Left colon (tissue), 2 donors: Measurements from ENCODE around the gene FOXF2. TPM values are rescaled to one million over a fixed set of nuclear protein-coding genes. Genes with fewer than 3 reads are reported as not detected.
"Not testable (repeated sequence)": the region's sequence is repeated elsewhere in the genome, so short reads cannot be mapped to it uniquely, and the experiment has no call there.

Experiments
- ATAC-seq: fragments of 200-7000 bp; cut with Tn5 transposase; one replicate; pipeline ENCODE4 v1.9.1; 2020; ENCODE audit warnings: mild to moderate bottlenecking, moderate library complexity
- DNase-seq, 2 donors: peaks; one replicate each; pipeline ENCODE4 v3.0.0-alpha.2; 2020
- intact Hi-C, 2 donors: fragments of 100-400 bp; cut with DNase I in 1 of 2; cut with micrococcal nuclease in 1 of 2; formaldehyde crosslinking; loops; one replicate each; pipeline versions ENCODE4 v1.11.2 to v1.14.0; 2022; cut with DNase I, micrococcal nuclease
- long read RNA-seq: library from polyadenylated mRNA; unstranded; transcript quantifications from one replicate; pipeline ENCODE4 v2.0.0, GENCODE V29; 2021
- total RNA-seq, 2 donors: library from RNA; stranded (reverse); fragmentation: NEBNext Ultra II Directional; extraction: Animal tissue kit (Norgen Biotek cat#: 25700); gene quantifications; one replicate each; pipeline ENCODE4 v1.2.1, GENCODE V29; 2021
- donor health status: DM: no; HTN: no; CAD: no.
- donor health status: DM: yes; HTN: yes; CAD: no.

Gene FOXF2
- total RNA-seq = 10 to 100 TPM in 1 of 2 donors, 1 to 10 TPM in 1; 3.0 to 15.2 TPM
- long read RNA-seq, transcript FOXF2-202 (2 exons, 2,451 nt) = major isoform, 19 of 19 reads
- long read RNA-seq, partial matches to known transcripts = 0 of 19 reads
- long read RNA-seq, other reads (novel, unspliced or antisense) = 0 of 19 reads

DNA sequence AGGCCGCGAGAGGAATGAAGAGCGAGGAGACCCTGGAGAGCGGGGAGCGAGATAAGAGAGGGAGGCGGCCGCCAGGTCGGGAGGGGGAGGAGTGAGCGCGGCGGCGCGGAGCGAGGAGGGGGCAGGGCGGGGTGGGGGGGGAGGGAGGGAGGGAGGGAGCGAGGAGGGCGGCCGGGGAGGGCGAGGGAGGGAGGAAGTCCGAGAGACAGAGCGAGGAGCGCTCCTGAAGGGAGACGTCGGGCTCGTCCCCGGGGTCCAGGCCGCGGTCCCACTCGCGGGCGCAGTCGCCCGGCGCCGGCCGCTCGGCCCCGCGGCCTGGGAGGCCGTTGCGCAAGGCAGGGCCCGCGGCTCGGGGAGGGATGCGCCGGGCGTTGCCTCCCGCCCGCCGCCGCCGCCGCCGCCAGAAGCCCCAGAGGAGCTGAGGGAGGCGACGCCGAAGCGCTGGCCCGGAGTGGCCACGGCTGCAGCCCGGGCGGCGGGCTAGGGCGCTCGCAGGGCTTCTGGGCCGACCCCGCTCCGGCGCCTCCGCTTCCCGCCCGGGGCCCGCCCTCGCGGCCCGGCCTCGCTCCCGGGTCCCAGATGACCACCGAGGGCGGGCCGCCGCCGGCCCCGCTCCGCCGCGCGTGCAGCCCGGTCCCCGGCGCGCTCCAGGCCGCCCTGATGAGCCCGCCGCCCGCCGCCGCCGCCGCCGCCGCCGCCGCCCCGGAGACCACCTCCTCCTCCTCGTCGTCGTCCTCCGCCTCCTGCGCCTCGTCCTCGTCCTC, at the start of gene FOXF2:
TSS of gene FOXF2 (plus strand) at position 208 of the 764 bp plus-strand sequence. CDS start at position 580, 372 bp downstream.
- ATAC-seq (no peak), DNase-seq (no peak)
- intact Hi-C loops = loop anchor here in 1 of 2 donors (10.0 kb wide), 1 partner anchor 665 kb away; no protein-coding TSS in a partner anchor

DNA sequence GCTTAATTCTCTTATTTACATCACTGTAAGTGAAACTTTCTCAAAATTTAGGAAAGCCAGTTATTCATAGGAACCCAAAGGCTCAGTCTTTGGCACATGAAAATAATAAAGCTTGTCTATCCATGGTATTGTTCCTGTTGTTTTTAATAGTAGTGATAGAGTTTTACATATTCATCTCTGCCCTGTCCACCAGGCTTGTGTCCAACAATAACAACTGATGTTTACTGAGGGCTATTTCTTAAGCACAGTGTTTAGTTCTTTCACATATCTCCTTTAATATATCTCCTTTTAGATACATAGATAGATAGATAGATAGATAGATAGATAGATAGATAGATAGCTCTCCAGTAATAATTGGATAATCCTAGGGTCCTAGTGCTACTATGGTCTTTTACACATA, 43.3 kb upstream of the FOXF2 start:
- DNase-seq (no peak), ATAC-seq (no peak)
- intact Hi-C loops = no loop called here

DNA sequence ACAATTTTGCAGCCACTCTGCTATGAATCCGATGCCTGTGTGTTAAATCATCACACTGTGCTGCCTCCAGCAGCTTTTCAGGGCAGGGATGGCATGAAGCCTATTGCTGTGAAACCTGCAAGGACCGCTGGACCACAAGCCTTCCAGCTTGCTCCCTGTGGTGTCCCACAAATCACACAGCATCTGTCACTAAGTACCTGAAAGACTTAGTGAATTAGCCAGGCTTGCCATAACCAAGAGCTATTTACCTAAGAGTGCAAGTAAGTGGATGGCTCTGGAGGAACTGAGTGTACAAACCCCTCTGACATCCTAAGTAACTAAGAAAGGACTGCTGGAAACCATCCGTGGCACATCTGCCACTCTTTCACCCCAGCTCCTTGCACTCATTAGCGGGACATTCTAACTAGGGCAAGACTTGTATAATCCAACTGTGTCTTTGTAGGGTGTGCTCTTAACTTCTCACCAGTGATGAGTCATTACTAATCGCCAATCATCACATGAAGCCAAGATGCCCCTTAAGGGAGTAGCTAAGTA, 42.8 kb upstream of the FOXF2 start:
- ATAC-seq = no peak
- DNase-seq = no peak
- intact Hi-C loops = no loop called here

DNA sequence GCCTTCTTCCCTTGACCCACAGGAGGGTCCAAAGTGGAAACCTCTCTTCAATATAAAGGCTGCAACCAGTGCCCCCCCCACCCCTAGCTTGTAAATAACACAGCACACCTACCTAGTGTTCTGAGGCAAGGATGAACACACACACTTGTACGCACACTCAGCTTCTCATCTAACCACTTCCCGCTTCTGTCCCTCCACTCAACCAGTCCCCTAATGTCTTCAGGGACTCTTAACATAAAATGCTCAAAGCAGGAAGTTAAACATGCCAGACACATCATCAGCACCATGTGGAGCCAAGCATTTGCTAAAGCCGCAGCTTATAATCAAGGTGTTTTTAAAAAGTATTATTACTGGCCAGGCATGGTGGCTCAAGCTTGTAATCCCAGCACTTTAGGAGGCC, 42.2 kb upstream of the FOXF2 start:
- no peak for ATAC-seq

DNA sequence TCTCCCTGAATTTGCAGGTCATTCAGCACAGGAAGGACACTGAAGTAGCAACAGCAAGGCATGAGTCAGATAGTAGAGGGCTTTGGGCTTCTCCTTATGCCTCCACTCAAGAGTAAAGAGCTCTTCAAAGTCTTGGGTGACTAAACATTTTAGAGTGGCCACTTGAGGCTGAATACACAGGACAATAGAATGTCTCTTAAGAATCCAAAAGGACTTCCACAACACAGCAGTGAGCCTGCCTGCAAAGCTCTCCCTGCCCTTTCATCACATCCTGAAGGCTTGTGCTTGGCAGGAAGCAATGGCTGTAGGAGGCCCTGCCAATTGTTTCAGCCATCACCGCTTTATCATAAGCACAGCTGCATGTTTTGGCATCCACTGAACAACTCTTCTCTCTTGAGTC, 40.7 kb upstream of the FOXF2 start:
- DNase-seq = no peak
- intact Hi-C loops = no loop called here

More for the DNA sequence above, 42.2 kb upstream of the FOXF2 start:
- no peak for DNase-seq
- intact Hi-C loops = no loop called here

DNA sequence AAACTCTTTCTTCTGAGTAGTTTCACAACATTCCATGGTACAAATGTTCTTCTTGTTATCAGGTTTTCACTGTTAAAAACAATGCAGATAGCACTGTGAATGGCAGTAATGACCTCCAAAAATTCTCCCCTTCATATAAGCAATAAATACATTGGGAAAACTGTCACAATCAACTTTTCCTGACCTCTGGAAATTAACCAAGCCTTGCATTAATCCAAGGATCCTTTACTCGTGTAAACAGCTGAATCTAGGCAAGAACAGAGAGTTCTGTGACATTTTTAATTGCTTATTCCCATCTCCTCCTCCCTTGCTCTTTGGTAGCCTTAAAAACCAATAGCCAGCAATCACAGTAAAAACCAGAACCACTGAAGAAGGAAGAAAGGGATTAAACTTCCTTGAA, 39.7 kb upstream of the FOXF2 start:
- intact Hi-C loops = no loop called here
- no peak for ATAC-seq
- no peak for DNase-seq

More for the DNA sequence above, 40.7 kb upstream of the FOXF2 start:
- ATAC-seq = no peak

DNA sequence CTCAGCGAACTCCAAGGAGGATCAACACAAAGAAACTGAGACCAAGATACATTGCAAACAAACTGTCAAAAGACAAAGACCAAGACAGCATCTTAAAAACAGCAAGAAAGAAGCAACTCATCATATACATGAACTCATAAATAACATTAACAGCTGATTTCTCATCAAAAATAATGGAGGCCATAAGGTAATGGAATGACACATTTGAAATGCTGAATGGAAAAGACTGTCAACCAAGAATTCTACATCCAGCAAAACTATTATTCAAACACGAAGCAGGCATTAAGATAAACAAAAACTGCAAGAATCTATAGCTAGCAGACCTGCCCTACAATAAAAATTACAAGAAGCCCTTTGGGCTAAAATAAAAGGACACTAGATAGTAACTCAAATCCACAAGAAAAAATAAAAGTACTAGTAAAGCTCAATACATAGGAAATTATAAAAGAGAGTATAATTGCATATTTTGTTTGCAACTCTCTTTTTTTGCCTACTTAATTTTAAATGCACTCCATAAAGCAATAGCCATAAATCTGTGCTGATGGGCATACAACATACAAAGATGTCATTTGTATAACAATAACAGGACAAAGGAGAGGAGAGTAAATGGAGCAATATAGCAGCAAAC, 37.9 kb upstream of the FOXF2 start:
- ATAC-seq = no peak
- intact Hi-C loops = no loop called here
- no peak for DNase-seq

DNA sequence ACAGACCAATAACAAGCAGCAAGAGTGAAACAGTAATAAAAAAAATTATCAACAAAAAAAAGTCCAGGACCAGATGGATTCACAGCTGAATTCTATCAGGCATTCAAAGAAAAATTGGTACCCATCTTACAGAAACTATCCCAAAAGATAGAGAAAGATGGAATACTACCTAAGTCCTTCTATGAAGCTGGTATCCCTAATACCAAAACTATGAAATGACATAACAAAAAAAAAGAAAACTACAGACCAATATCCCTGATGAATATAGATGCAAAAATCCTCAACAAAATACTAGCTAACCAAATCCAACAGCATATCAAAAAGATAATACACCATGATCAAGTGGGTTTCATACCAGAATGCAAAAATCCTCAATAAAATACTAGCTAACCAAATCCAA, 34.3 kb upstream of the FOXF2 start:
- ATAC-seq, intact Hi-C loops: not testable (repeated sequence)

DNA sequence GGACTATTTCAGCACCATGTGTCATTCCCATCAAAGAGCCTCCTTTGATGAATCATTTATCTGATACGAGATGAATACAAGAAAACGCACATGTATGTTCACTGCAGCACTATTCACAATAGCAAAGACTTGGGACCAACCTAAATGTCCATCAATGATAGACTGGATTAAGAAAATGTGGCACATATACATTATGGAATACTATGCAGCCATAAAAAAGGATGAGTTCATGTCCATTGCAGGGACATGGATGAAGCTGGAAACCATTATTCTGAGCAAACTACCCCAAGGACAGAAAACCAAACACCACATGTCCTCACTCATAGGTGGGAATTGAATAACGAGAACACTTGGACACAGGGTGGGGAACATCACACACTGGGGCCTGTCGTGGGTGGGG, 27.7 kb upstream of the FOXF2 start:
- intact Hi-C loops, DNase-seq, ATAC-seq: not testable (repeated sequence)

More for the DNA sequence above, 34.3 kb upstream of the FOXF2 start:
- not testable (repeated sequence) for DNase-seq

DNA sequence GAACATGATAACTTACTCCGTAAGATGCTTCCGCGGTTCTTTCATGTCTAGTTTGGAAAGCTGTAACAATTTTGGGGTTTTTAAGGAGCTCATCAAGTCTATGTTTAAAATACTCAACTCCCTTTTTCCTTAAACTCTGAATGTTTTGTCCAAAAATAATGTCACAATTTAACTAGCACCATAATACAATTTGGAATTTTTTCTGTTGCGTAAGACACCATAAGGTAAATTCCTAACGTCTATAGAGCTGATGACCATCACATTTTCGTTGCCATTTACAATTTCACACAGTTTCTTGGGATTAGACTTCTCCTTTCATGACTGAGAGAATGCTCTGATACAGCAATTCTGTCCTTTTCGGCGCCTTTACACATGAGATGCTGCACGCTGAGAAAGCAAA, 26.7 kb upstream of the FOXF2 start:
- ATAC-seq (no peak), DNase-seq (no peak)
- intact Hi-C loops = no loop called here

DNA sequence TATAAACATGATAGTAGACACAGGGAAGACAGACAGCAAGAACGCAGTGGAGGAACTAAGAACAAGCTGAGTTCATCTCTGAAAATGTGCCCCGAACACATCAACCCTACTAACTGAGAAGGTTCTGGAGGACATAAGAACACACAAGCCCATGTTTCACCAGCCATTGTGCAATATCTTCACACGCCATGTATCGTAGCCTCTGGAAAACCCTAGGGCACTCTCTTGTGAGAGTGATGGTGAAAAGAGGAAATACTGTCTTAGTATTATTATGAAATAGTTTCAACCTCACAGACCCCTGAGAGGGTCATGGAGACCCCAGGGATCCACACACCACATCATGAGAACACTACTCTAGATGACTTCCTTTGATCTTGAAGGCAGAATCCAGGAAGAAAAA, 26.1 kb upstream of the FOXF2 start:
- intact Hi-C loops = no loop called here
- no peak for DNase-seq
- no peak for ATAC-seq

DNA sequence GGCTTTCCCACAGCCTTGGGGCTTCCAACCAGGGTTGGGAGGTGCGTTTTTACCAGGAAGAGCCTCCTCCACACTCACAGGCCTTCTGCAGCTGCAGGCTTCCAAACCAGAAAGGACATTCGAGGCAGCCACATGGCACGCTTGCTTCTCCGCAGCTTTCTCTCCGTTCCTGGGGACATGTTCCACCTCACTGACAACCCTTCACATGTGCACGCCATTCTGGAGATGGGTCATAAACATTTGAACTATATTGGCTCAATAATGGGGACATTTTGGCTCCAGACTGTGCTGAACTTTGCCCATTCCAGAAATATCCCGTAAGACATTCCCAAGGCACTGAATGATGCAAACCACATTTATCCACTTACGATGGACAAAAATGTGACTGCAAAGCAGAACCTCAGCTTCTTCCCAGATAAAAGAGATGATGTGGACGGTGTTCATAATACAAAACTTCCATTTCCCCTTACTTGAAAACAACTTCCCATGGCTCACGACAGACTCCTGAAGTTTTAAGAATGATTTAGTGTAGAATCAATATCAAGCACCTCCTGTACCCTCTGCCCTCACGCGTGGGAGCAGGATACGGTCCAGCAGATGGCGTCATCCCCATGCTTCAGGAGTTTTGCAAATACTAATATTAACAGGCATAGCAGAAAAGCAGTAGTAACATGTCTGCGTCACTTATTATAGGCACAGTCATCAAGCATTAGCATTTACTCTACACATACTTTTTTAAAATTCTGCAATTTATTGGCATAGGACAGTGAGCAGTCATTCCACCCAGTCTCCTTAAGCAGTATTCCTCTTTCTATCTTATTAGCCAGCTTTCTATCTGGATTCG, 25.4 kb upstream of the FOXF2 start:
- DNase-seq (no peak), ATAC-seq (no peak)
- intact Hi-C loops = no loop called here

DNA sequence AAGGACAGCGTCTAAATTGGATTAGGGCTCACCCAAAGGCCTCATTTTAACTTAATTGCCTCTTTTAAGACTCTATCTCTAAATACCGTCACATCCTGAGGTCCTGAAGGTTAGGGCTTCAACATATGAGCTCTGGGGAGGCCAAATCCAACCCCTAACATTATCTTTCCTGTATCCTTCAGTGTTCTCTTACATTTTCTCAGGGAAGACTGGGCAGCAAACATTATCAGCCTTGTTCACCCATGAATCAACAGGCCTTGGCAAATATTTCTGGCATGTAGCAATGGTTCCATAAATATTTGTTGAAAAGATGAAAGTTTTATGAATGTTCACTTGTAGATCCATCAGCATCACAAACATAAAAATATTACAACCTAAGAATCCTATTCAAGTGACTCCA, 24.6 kb upstream of the FOXF2 start:
- no peak for DNase-seq
- ATAC-seq = no peak
- intact Hi-C loops = no loop called here

DNA sequence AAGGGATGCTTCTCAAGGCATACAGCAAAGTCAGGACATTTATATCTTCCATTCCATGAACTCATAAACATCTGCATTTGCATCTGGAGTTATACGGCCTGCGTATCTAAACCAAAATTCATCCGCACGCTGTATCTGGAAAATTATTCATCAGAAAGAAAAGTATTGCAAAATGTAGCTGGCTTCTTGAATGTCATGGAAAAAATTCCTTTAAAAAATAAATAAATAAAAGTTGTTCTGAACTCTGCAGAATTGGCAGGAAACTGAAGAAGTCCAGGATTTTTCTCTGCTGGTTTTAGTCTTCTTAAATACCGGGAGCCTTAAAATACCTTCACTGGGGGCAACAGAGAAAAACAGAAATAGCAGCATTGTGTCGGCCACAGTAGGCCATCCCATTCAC, 23.7 kb upstream of the FOXF2 start:
- DNase-seq (no peak), ATAC-seq (no peak)
- intact Hi-C loops = no loop called here

DNA sequence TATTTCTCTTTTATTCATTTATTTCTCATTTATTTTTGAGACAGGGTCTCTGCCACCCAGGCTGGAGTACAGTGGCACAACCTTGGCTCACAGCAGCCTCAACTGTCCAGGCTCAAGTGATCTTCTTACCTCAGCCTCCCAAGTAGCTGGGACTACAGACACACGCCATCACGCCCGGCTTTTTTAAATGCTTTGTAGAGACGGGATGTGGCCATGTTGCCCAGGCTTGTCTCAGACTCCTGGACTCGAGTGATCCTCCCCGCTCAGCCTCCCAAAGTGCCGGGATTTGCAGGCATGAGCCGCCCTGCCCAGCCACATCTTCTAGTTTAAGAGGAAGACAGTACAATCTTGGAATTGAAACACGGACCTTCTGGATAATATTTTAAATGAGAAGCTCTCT, 21.6 kb upstream of the FOXF2 start:
- DNase-seq (no peak), ATAC-seq (no peak)
- intact Hi-C loops = no loop called here

DNA sequence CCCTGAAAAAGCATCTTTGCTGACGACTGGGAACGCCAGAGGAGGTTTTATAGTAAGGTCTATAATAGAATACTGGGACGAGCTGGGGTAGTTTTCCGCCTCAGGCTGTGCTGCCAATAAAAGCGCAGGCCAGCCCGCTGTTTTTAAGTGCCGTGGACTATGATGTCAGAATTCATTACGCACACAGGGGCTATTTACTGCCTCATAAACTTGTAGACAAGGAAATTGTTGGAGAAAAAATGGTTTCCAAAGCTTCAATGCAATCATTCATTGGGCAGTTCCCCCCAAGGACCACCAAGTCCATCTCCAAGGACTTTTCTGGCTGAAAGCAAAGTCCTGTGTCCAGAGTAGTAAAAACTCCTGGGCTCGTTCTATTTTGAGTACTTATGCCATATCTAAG, 20.4 kb upstream of the FOXF2 start:
- ATAC-seq = no peak
- DNase-seq = no peak
- intact Hi-C loops = no loop called here

DNA sequence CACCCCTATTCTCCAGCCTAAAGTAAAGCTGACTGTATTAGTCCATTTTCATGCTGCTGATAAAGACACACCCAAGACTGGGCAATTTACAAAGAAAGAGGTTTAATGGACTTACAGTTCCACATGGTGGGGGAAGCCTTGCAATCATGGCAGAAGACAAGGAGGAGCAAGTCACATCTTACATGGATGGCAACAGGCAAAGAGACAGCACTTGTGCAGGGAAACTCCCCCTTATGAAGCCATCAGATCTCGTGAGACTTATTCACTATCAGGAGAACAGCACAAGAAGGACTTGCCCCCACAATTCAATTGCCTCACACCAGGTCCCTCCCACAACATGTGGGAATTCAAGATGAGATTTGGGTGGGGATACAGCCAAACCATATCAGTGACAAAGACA, 19.7 kb upstream of the FOXF2 start:
- ATAC-seq, intact Hi-C loops, DNase-seq: not testable (repeated sequence)

DNA sequence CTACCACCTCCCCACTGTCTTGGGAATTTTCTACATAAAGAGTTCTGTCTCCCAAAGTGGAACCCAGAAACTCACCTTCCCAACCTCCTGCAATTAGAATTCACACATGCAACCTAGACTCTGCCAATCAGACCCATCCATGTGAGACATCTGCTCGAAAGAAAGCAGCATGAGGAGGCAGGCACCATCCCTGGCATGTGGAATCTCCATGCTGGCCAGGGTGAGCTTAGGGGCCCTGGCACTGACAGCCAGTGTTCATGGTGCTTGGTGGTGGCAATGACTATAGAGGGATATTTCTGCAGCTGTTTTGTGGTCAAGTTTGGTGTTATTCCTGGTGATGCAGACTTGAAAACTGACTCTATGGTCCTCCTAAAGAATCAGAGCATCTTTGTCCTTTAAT, 17.4 kb upstream of the FOXF2 start:
- no peak for ATAC-seq
- intact Hi-C loops = no loop called here

DNA sequence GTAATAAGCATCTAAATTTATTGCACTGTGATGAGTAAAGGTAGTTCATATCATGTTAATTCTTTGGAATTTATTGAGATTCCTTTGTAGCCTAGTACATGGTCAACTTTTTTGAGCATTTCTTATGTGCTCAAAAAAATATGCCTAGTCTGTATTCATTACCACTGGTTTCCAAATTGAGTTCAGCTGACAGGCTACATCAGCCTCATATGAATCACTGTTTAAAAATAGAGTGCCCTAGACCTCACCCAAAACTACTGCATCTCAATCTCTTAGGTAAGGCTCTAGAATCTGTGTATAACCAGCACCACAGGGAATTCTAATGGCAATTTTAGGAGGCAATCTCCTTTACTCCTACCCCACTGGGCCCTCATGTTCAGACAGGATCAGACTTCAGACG, 16.7 kb upstream of the FOXF2 start:
- DNase-seq (no peak), ATAC-seq (no peak)
- intact Hi-C loops = no loop called here

More for the DNA sequence above, 17.4 kb upstream of the FOXF2 start:
- no peak for DNase-seq
